GM21360 (cell line): Measurements from ENCODE around the gene TM4SF20.

ENCODE experiments used
- ATAC-seq: cut with Tn5 transposase; IDR thresholded peaks from one replicate; pipeline ENCODE4 v1.9.1; 2021; ENCODE audit warnings: mild to moderate bottlenecking, moderate library complexity; ENCODE audit not compliant: unreplicated experiment

TM4SF20 gene

DNA sequence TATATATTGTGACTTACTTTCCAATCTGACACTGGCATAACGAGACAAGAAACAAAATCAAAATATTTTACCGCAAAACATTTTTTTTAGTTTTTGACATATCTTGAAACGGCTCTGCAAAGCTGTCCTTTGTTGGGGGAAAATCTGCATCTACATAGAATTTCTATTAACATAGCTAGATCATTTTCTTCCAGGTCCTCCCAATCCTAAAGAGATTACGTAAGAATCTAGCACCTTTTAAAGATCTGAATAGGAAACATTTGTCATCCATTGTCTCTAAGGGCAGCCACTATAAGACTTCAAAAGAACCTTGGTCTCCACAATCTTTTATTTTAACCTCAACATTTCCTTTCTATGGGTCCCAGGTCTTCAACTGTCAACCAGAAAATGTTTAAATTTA lies 55.3 kb downstream of the TM4SF20 start:
- ATAC-seq = no peak

GRCh38 chr2:227322530-227323205 lies 56.4 kb downstream of the TM4SF20 start:
- ATAC-seq = no peak

DNA sequence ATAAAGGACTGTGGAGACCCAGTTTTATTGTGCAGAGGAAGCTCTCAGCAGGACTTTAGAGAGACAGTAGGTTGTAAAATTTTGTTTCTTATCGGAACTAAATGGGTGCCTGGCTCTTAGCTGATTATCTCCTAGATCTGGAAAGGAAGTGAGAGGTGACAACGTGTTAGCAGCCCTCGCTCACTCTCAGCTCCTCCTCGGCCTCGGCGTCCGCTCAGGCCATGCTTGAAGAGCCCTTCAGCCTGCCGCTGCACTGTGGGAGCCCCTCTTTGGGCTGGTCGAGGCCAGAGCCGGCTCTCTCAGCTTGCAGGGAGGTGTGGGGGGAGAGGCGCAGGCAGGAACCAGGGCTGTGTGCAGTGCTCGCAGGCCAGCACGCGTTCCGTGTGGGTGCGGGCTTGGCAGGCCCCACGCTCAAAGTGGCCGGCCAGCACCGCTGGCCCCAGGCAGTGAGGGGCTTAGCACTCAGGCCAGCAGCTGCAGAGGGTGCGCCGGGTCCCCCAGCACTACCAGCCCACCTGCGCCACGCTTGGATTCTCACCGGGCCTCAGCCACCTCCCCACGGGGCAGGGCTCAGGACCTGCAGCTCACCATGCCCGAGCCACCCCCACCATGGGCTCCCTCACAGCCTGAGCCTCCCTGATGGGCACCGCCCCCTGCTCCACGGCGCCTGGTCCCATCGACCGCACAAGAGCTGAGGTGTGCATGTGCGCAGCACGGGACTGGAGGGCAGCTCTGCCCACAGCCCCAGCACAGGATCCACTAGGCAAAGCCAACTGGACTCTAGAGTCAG lies 58.6 kb downstream of the TM4SF20 start:
- no peak for ATAC-seq

DNA sequence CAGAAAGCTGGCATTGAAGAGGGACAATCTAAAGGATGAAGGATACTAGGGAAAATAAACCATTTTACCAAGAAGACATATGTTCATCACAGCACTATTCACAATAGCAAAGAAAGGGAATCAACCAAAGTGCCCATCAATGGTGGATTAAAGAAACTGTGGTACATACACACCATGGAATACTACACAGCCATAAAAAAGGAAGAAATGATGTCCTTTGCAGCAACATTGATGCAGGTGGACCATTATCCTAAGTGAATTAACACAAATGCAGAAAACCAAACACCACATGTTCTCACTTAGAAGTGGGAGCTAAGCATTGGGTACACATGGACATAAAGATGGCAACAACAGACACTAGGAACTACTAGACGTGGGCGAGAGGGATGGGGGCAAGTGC lies 61.3 kb downstream of the TM4SF20 start:
- no peak for ATAC-seq

DNA sequence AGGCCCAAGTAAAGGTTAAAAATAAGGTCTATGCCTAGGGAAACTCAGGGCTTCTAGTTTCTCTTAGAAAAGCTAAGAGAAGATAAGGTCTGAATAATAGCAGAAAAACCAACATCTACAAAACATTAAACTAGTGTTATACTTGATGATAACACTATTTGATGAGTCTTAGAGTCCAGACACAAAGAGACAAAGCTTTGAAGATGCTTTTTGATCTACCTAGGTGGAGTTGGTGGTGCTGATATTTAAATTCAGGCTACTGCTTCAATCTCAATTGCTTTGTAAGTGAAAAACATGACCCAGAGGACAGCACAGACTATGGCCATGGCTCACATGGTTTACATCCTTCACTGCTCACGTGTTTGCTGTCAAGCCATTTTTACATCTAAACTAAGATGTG lies 65.8 kb downstream of the TM4SF20 start:
- no peak for ATAC-seq

DNA sequence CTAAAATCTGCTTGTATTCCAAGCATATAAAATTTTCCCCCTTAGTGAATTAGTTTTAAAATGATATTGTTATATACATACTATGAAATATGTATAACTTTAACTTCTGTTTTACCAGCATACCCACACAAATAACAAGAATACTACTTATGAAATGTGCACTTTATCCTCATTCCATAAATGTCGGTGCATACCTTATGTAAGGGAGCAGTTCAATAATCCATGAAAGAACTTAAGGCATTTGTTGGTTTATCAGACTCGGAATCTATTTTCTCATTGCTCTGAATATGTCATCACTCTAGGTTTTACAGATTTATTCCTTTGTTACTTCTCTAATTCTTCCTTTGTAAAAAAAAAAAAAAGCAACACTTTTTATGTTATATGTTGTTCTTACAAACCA lies 66.5 kb downstream of the TM4SF20 start:
- no peak for ATAC-seq
